ENCODE data around the gene SDCBP2. TPM values are rescaled to one million over a fixed set of nuclear protein-coding genes. Genes with fewer than 3 reads are reported as not detected.

SDCBP2 gene
- polyA plus RNA-seq, 2 of the 4 experiments (the other 2 are of a cell fraction): 0.35 to 0.58 TPM

- ATAC-seq (peak; percentile 26 to 46; a peak in 4 of 6 replicates), FAIRE-seq (no peak), DNase-seq (ENCODE audit: low read depth in 1 of 2, low spot score in 1 of 2) (no peak)
- Histone ChIP-seq H3K27ac (no peak overlapping the region), H3K9me3 (0 out of 3 replicates have a peak, but pooled peaks cover 2% of the 10 kb centered on the region), H3K4me3 (no peak overlapping the region), H3K4me1 (no peaks in the 10 kb centered on the region), H3K4me2 (no peak overlapping the region)
- CTCF ChIA-PET: interaction anchor here (0.6 to 1.3 kb wide), 3 partner anchors 161 to 1258 kb away, joined by 3 read pairs; no protein-coding TSS in a partner anchor
- 88% methylated on average over 5 of the region's 5 CpGs for WGBS (ENCODE audit: missing lambda C conversion rate)
- TF ChIP-seq PBX3 (IDR thresholded peaks at IDR 0.05) (no peak), MAFK (IDR thresholded peaks at IDR 0.05; ENCODE audit: partially characterized antibody) (no peak)
- POLR2A ChIA-PET: interaction anchor here (0.9 kb wide), 1 partner anchor 13 kb away, joined by 3 read pairs; no protein-coding TSS in a partner anchor
Measured at GRCh38 chr20:1341561-1342265, 12.8 kb upstream of the SDCBP2 start.

- no peak overlapping the region for H3K4me3 ChIP-seq
- ATAC-seq (no peak), DNase-seq (ENCODE audit: low read depth in 1 of 2, low spot score in 1 of 2) (no peak), FAIRE-seq (no peak)
- no peak for TF ChIP-seq BCL3 (IDR thresholded peaks at IDR 0.05)
- TF ChIP-seq CEBPB (IDR thresholded peaks at IDR 0.05): no peak
- TF ChIP-seq EHF (CRISPR knock-in tag; IDR thresholded peaks at IDR 0.05): no peak
- no peak for TF ChIP-seq ZSCAN20 (CRISPR knock-in tag; IDR thresholded peaks at IDR 0.05)
- no peak overlapping the region for H3K27ac ChIP-seq
- no peak overlapping the region for H3K4me2 ChIP-seq
- peaks cover 5% of the 10 kb centered on the region; the same call in 2 of the 3 replicates for H3K4me1 ChIP-seq
- H3K9me3 ChIP-seq: no peaks in the 10 kb centered on the region
- CTCF ChIA-PET: interaction anchor here (0.9 to 1.3 kb wide), 4 partner anchors 10 to 165 kb away, joined by 3 to 5 read pairs (median 3); partner anchors contain the start of gene SDCBP2
- WGBS (ENCODE audit: missing lambda C conversion rate): 74% methylated on average over 4 of the region's 4 CpGs
- POLR2A ChIA-PET: no interaction called here
Measured at GRCh38 chr20:1338801-1339200, 9.9 kb upstream of the SDCBP2 start.

- 96% methylated on average over 5 of the region's 5 CpGs for WGBS (ENCODE audit: missing lambda C conversion rate)
- POLR2A ChIA-PET: interaction anchor here (0.5 kb wide), 1 partner anchor 216 kb away, joined by 3 read pairs; no protein-coding TSS in a partner anchor
- TF ChIP-seq ATOH8 (CRISPR knock-in tag; IDR thresholded peaks at IDR 0.05; ENCODE audit: low read depth) (no peak), HOXA7 (CRISPR knock-in tag; IDR thresholded peaks at IDR 0.05) (no peak), MAZ (IDR thresholded peaks at IDR 0.05; ENCODE audit: borderline replicate concordance, low read depth, low read length) (no peak), CEBPB (IDR thresholded peaks at IDR 0.05) (no peak), SMC3 (IDR thresholded peaks at IDR 0.05) (no peak), JUN (IDR thresholded peaks at IDR 0.05) (no peak), USF2 (IDR thresholded peaks at IDR 0.05) (no peak), NFE2L2 (conservative IDR thresholded peaks at IDR 0.05; ENCODE audit: low read length) (no peak), FOSB (CRISPR knock-in tag; IDR thresholded peaks at IDR 0.05) (no peak), MAX (IDR thresholded peaks at IDR 0.05) (no peak), CHD4 (IDR thresholded peaks at IDR 0.05; ENCODE audit: borderline replicate concordance) (no peak), REST (IDR thresholded peaks at IDR 0.05) (no peak), E2F6 (IDR thresholded peaks at IDR 0.05; ENCODE audit: borderline replicate concordance, low read depth) (no peak), TP53 (CRISPR knock-in tag; IDR thresholded peaks at IDR 0.05) (no peak), RNF2 (IDR thresholded peaks at IDR 0.05; ENCODE audit: borderline replicate concordance, low read depth) (no peak), TFCP2L1 (CRISPR knock-in tag; IDR thresholded peaks at IDR 0.05) (no peak), GATA3 (IDR thresholded peaks at IDR 0.05; ENCODE audit: borderline replicate concordance) (no peak), HES2 (IDR thresholded peaks at IDR 0.05) (no peak), KDM1A (IDR thresholded peaks at IDR 0.05; ENCODE audit: low read depth) (no peak)
Measured at GRCh38 chr20:1338096-1338495, 9.2 kb upstream of the SDCBP2 start.

More at GRCh38 chr20:1338096-1338495, 9.2 kb upstream of the SDCBP2 start:
- FAIRE-seq (no peak), ATAC-seq (no peak), DNase-seq (ENCODE audit: low read depth in 1 of 2, low spot score in 1 of 2) (no peak)
- H3K4me3 ChIP-seq: no peak overlapping the region
- H3K4me1 ChIP-seq: peaks cover 5% of the 10 kb centered on the region; the same call in 2 of the 3 replicates
- H3K9me3 ChIP-seq: no peaks in the 10 kb centered on the region
- CTCF ChIA-PET: interaction anchor here (0.9 to 1.2 kb wide), 4 partner anchors 10 to 51 kb away, joined by 3 read pairs; no protein-coding TSS in a partner anchor
- H3K27ac ChIP-seq: no peak overlapping the region
- H3K4me2 ChIP-seq: no peak overlapping the region
